ENCODE data around the gene SV2B.

GRCh38 chr15:91113030-91113429 lies 13.0 kb downstream of the SV2B start:
- TF ChIP-seq POLR2AphosphoS5 (IDR thresholded peaks at IDR 0.05) = no peak
- no peak for TF ChIP-seq CTCF (IDR thresholded peaks at IDR 0.05)
- TF ChIP-seq POLR2A (IDR thresholded peaks at IDR 0.05) = no peak
- no peak for TF ChIP-seq EP300 (IDR thresholded peaks at IDR 0.05)

Data from stomach (tissue), 4 donors.